Psoas muscle (tissue), 8 donors: ENCODE measurements around the gene COG3. TPM values are rescaled to one million over a fixed set of nuclear protein-coding genes. Genes with fewer than 3 reads are reported as not detected.
"Not testable (repeated sequence)": the region's sequence is repeated elsewhere in the genome, so short reads cannot be mapped to it uniquely, and the experiment has no call there.

Source experiments
- ATAC-seq, 4 donors: fragments of 200-7000 bp; cut with Tn5 transposase; one replicate each; pipeline ENCODE4 v1.9.1; 2020; ENCODE audit warnings: moderate library complexity in 3 of 4, mild to moderate bottlenecking in 2 of 4
- DNase-seq, 2 donors: peaks; one replicate each; pipeline ENCODE4 v3.0.0-alpha.2; 2020
- H3K27ac ChIP-seq: fragments of 200-600 bp; one replicate; pipeline ENCODE4 v1.8.0; 2022
- H3K27me3 ChIP-seq, 3 donors: fragments of 200-600 bp in 1 of 3; one replicate each; pipeline versions ENCODE4 v1.6.1 to v1.8.0; 2013 to 2022; ENCODE audit warnings: low read length in 2 of 3, mild to moderate bottlenecking in 2 of 3, moderate library complexity in 1 of 3; ENCODE audit not compliant: insufficient read depth in 3 of 3
- H3K36me3 ChIP-seq, 2 donors: fragments of 200-600 bp in 1 of 2; one replicate each; pipeline versions ENCODE4 v1.6.1 to v1.8.0; 2013 to 2022; ENCODE audit warnings: low read depth in 1 of 2, mild to moderate bottlenecking in 1 of 2, moderate library complexity in 1 of 2; ENCODE audit not compliant: insufficient read depth in 1 of 2
- H3K4me1 ChIP-seq: fragments of 200-600 bp; one replicate; pipeline ENCODE4 v1.8.0; 2022
- H3K4me3 ChIP-seq: fragments of 200-600 bp; one replicate; pipeline ENCODE4 v1.8.0; 2022; ENCODE audit warnings: mild to moderate bottlenecking
- H3K9me3 ChIP-seq: fragments of 200-600 bp; one replicate; pipeline ENCODE4 v1.8.0; 2022
- WGBS, 3 donors: extraction: QIAGEN DNeasy Blood & Tissue Kit; methylation state at CpG; one replicate each; pipeline versions ENCODE4 v1.1.6 to v1.1.7; 2013; 5-methylcytosine and 5-hydroxymethylcytosine counted together
- intact Hi-C, 2 donors: fragments of 100-400 bp; cut with DNase I; formaldehyde crosslinking; loops; one replicate each; pipeline versions ENCODE4 v1.11.0 to v1.14.2; 2022
- polyA plus RNA-seq, 3 donors: library from polyadenylated mRNA; stranded (reverse); fragments of 200-250 nt; gene quantifications; one replicate each; pipeline ENCODE4 v1.2.3, GENCODE V29; 2013
- total RNA-seq, 4 donors: library from RNA; stranded (reverse); fragmentation: NEBNext Ultra II Directional in 2 of 4; extraction: Animal tissue kit (Norgen Biotek cat#: 25700) in 2 of 4; gene quantifications; one replicate each; pipeline versions ENCODE4 v1.2.1 to v1.2.4, GENCODE V29; 2021 to 2023
- TF ChIP-seq, protein P1 (sequence below): fragments of 200-600 bp; IDR thresholded peaks from one replicate; pipeline ENCODE4 v1.8.0; 2022; ENCODE audit warnings: antibody characterized with exemption
- donor health status: healthy with polysubstance abuse.
- donor health status: DM: no; HTN: no; CAD: no; lungs with moderate emphysema.
- donor health status: Bipolar disorder and iron deficiency.
- donor health status: healthy.
- donor health status: DM: yes; HTN: yes; CAD: no.
- donor health status: DM: no; HTN: no; CAD: no.
- donor health status: DM: no; HTN: no; CAD: no.
- donor health status: DM: yes; HTN: yes; CAD: no.

Gene COG3
- total and polyA plus RNA-seq, 7 donors, result 7.5 to 19.1 (median 13.2) TPM

DNA sequence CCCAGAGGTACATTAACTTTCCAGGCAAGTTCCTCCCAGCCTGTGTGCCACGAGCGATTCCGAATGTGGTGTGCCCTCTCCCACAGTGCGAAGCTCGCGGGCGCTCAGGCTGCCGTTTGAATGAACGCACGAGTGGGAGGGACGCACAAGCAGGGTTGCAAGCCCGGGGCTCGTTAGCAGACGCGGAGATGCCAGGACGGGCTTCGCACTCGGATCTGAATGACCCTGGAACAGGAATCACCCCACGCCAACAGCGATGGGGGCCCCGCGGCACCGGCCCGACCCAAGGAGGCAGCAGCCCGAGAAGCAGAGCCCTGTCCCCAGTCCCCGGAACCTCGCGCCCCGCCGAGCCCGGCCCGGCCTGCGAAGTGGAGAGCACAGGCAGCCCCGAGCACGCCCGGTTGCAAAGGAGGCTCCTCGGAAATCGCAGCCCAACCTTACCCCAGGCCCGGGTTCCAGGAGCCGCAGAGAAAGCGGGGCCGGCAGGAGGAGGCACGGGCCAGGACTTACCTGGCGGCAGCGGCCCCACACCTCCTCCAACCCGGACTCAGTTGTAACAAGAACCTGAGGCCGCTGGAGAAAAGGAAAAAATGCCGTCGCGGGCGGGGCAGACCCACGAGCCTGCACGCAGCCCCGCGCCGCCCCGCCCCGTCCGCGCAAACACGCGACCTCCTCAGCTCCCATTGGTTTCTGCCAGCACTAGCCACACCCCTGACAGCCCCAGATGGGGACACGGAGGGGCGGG, 46.8 kb upstream of the COG3 start, which contains the start of gene SLC25A30:
Gene SLC25A30 (minus strand): TSS at position 584 of the 745 bp plus-strand sequence. CDS start 6,948 bp downstream, outside the sequence.
- no peaks in the 10 kb centered on the region for H3K27me3 ChIP-seq
- no peaks in the 10 kb centered on the region for H3K36me3 ChIP-seq
- peak within 1 kb of the TSS; percentile 72 for H3K4me3 ChIP-seq
- H3K27ac ChIP-seq, result peak within 1 kb of the TSS; percentile 84
- intact Hi-C loops, result loop anchor here in 1 of 2 donors (5.0 kb wide), 1 partner anchor 44 kb away; the partner anchor contains the start of gene COG3
- DNase-seq, result peak; percentile 96
- no peaks in the 10 kb centered on the region for H3K9me3 ChIP-seq
- peak; percentile 94 to 97 (median 95) for ATAC-seq
- peaks cover 32% of the 10 kb centered on the region for H3K4me1 ChIP-seq
- TF ChIP-seq, protein P1, sequence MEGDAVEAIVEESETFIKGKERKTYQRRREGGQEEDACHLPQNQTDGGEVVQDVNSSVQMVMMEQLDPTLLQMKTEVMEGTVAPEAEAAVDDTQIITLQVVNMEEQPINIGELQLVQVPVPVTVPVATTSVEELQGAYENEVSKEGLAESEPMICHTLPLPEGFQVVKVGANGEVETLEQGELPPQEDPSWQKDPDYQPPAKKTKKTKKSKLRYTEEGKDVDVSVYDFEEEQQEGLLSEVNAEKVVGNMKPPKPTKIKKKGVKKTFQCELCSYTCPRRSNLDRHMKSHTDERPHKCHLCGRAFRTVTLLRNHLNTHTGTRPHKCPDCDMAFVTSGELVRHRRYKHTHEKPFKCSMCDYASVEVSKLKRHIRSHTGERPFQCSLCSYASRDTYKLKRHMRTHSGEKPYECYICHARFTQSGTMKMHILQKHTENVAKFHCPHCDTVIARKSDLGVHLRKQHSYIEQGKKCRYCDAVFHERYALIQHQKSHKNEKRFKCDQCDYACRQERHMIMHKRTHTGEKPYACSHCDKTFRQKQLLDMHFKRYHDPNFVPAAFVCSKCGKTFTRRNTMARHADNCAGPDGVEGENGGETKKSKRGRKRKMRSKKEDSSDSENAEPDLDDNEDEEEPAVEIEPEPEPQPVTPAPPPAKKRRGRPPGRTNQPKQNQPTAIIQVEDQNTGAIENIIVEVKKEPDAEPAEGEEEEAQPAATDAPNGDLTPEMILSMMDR, result no peak
- 0 to 1% (median 1%) methylated on average over 62 to 64 of the region's 64 CpGs for WGBS, 3 donors

DNA sequence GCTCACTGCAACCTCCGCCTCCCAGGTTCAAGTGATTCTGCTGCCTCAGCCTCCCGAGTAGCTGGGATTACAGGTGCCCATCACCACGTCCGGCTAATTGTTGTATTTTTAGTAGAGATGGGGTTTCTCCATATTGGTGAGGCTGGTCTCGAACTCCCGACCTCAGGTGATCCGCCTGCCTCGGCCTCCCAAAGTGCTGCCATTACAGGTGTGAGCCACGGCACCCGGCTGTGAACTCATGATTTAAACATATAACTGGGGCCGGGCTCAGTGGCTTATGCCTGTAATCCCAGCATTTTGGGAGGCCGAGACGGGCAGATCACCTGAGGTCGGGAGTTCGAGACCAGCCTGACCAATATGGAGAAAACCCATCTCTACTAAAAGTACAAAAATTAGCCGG, 45.4 kb upstream of the COG3 start:
- not testable (repeated sequence) for H3K36me3 ChIP-seq, H3K4me3 ChIP-seq, H3K27me3 ChIP-seq, ATAC-seq, DNase-seq, H3K9me3 ChIP-seq, H3K27ac ChIP-seq
- intact Hi-C loops, result loop anchor here in 1 of 2 donors (5.0 kb wide), 1 partner anchor 43 kb away; the partner anchor contains the start of gene COG3
- 95 to 99% (median 96%) methylated on average over 16 of the region's 16 CpGs for WGBS, 3 donors
- peaks cover 20% of the 10 kb centered on the region for H3K4me1 ChIP-seq

DNA sequence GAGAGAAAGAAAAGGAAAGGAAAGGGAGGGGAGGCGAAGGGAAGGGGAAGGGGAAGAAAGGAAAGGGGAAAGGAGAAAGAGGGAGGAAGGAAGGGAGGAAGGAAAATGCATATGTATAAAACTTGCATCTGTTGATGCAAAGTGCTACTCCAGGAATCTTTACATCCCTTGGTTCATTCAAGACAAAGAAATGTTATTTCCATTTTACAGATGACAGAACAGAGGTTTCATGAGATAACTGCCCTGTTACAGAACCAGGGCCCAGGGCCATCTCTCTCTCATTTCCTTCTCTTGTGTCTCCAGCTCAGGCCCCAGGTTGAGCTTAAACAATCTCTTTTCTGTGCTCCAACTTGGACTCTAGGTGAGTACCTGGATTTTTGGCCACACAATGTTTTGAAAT, 44.8 kb upstream of the COG3 start:
- no peak for DNase-seq
- Histone ChIP-seq H3K27me3 (no peaks in the 10 kb centered on the region), H3K9me3 (no peaks in the 10 kb centered on the region), H3K27ac (no peak overlapping the region), H3K4me3 (no peak overlapping the region), H3K36me3 (no peaks in the 10 kb centered on the region), H3K4me1 (peaks cover 17% of the 10 kb centered on the region)
- 83 to 92% (median 88%) methylated on average over 1 of the region's 1 CpG for WGBS, 3 donors
- TF ChIP-seq, protein P1, result no peak
- no peak for ATAC-seq
- intact Hi-C loops, result loop anchor here in 1 of 2 donors (5.0 kb wide), 1 partner anchor 42 kb away; the partner anchor contains the start of gene COG3

DNA sequence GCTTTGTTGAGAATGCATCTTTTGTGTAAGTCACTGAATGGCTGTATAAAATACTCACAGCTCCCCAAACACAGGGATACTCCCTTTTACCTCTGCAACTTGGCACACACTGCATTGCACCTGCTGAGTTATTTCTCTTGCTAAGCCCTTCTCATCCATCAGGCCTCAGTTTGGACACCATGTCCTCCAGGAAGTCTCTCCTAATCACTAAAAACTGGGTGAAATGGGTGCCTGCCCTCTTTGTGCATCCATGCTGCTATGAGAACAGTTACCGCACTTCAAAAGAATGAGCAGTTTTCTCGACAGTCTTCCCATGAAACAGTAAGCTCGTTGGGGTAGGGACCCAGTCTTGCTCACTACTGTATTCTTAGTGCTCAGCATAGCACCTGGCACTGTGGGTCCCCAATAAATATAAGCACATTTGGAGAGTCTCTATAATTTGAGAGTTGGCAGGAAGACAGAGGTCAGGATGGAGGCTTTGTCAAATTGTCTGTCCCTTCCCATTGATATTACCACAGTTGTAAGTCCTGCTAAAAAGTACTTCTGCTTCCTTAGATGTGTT, 41.9 kb upstream of the COG3 start:
- Histone ChIP-seq H3K27ac (peak overlapping the region; percentile 23), H3K4me3 (no peak overlapping the region), H3K36me3 (no peaks in the 10 kb centered on the region), H3K27me3 (no peaks in the 10 kb centered on the region), H3K4me1 (peaks cover 4% of the 10 kb centered on the region), H3K9me3 (no peaks in the 10 kb centered on the region)
- 52 to 64% (median 52%) methylated on average over 3 of the region's 3 CpGs for WGBS, 3 donors
- no peak for DNase-seq
- intact Hi-C loops, result no loop called here
- no peak for ATAC-seq
- TF ChIP-seq, protein P1, result no peak

DNA sequence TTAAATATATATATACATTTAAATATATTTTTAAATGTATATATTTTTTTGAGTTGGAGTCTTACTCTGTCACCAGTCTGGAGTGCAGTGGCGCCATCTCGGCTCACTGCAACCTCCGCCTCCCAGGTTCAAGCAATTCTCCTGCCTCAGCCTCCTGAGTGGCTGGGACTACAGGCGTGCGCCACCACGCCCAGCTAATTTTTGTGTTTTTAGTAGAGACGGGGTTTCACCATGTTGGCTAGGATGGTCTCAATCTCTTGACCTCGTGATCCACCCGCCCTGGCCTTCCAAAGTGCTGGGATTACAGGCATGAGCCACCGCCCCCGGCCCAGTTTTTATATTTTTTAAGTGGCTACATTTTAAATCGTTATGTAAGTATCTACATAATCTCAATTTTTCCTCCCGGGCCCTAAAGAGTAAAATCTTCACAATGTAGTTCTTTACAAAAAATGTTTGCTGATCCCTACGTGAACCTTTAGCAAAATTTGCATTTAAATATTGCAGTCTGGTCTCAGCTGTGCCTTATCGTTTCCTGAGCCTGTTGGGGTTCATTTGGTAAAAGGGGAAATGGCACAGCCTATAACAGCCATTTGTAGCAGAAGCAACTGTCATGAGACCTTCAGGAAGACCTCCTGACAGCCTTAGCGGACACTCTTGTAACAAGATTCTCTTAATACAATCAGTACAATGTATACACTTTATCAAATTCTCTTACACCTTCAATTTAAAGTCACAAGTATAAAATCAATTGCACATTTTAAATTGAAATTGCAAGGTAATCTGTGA, 38.5 kb upstream of the COG3 start:
- DNase-seq, H3K36me3 ChIP-seq, H3K27me3 ChIP-seq, intact Hi-C loops, H3K4me1 ChIP-seq, H3K4me3 ChIP-seq, H3K9me3 ChIP-seq: not testable (repeated sequence)
- H3K27ac ChIP-seq, result peak overlapping the region; percentile 56
- 75 to 82% (median 78%) methylated on average over 16 of the region's 16 CpGs for WGBS, 3 donors
- peak in 1 of 4 donors; percentile 45 for ATAC-seq
